ENCODE results near the gene DOLK. TPM values are rescaled to one million over a fixed set of nuclear protein-coding genes. Genes with fewer than 3 reads are reported as not detected.
"Not testable (repeated sequence)": the region's sequence is repeated elsewhere in the genome, so short reads cannot be mapped to it uniquely, and the experiment has no call there.

Gene DOLK
- polyA plus RNA-seq, 2 donors: 5.3 to 11.6 TPM

- Histone ChIP-seq H3K4me1 (ENCODE audit: control insufficient read depth in 2 of 2, insufficient read depth in 2 of 2, low read length in 1 of 2) (peaks cover 8 to 14% of the 10 kb centered on the region in 2 donors), H3K27me3 (ENCODE audit: control insufficient read depth in 1 of 2, insufficient read depth in 2 of 2, low read length in 2 of 2) (no peaks in the 10 kb centered on the region), H3K36me3 (ENCODE audit: control insufficient read depth in 2 of 2, insufficient read depth in 2 of 2, low read length in 1 of 2) (peaks cover 5 to 10% of the 10 kb centered on the region in 2 donors), H3K4me3 (ENCODE audit: low read depth in 1 of 2, low read length in 2 of 2) (peak overlapping the region; percentile 78 to 92), H3K27ac (ENCODE audit: low read depth in 2 of 2, low read length in 1 of 2) (peak overlapping the region; percentile 89 to 98), H3K9me3 (ENCODE audit: control insufficient read depth in 2 of 2, insufficient read depth in 1 of 2, low read depth in 1 of 2, low read length in 1 of 2) (no peaks in the 10 kb centered on the region)
- WGBS, 2 donors: 0% methylated on average over 20 of the region's 20 CpGs
Measured at GRCh38 chr9:128947277-128947526, 201 bp downstream of the DOLK start.

DNA sequence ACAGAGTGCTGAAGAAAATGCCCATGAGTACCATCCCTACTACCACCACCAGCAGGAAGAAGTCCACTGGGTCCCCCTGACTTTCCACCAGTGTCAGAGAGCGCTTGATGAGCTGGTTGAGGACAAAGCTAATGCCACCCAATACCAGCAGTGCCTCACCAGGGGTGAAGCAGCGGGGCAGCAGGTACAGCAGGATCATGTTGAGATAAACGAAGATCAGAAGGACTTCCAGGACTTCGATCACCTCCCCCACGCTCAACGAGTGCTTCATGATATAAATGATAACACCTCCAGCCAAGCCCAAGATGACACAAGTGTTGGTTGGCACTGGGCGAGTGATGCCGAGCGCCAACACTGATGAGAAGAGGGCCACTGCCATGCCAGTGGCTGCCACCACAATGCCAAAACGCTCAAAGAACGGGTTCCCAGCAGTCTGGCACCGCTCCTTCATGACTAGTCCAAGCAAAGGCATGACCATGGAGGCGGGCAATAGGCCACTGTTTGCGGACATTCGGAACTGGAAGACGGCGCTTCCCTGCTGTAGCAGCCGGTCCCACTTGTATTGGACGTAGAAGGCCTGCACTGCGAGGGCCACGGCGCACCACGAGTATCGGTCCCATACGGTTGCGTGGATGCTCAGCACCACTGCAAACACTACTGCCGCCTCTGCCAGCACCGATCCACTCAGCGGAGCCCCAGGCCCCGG, 679 bp downstream of the DOLK start:
- H3K27me3 ChIP-seq (ENCODE audit: control insufficient read depth in 1 of 2, insufficient read depth in 2 of 2, low read length in 2 of 2): no peaks in the 10 kb centered on the region
- H3K36me3 ChIP-seq (ENCODE audit: control insufficient read depth in 2 of 2, insufficient read depth in 2 of 2, low read length in 1 of 2): peaks cover 5 to 10% of the 10 kb centered on the region in 2 donors
- peak overlapping the region; percentile 78 to 92 for H3K4me3 ChIP-seq (ENCODE audit: low read depth in 1 of 2, low read length in 2 of 2)
- H3K9me3 ChIP-seq (ENCODE audit: control insufficient read depth in 2 of 2, insufficient read depth in 1 of 2, low read depth in 1 of 2, low read length in 1 of 2): no peaks in the 10 kb centered on the region
- peak overlapping the region; percentile 89 to 98 for H3K27ac ChIP-seq (ENCODE audit: low read depth in 2 of 2, low read length in 1 of 2)
- WGBS, 2 donors: 20 to 21% methylated on average over 30 of the region's 30 CpGs
- peaks cover 8 to 14% of the 10 kb centered on the region in 2 donors for H3K4me1 ChIP-seq (ENCODE audit: control insufficient read depth in 2 of 2, insufficient read depth in 2 of 2, low read length in 1 of 2)

DNA sequence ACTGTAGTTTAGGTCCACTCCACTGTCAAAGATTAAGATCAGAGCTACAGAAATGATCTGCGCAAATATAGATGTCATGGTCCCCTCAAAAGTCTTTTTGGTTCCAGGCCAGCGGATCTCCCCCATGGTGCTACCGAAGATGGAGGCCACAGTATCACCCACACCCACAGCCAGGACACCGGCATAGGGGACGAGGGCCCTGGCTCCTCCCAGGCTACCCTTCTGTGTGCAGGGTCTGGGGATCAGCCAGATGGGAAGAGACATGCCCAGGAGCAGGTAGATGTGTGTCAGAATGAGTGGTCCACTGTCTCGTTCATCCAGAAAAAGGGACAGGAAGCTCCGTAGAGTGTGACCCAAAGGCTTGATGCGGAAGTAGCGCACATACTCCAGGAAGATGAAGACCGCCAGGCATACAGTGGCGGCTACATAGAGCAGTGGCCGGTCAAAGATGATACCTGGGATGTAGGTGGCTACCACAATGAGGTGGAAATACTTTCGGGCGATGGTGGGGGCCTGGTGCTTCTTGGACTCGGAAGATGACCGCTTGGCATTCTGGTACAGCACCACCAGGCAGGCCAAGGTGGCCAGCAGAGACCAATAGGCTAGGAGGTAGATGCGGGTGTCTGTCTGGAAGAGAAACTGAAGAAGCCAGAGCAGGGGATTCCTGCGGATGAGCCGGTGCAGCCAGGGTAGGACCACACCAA, 1.5 kb downstream of the DOLK start:
- no peaks in the 10 kb centered on the region for H3K9me3 ChIP-seq (ENCODE audit: control insufficient read depth in 2 of 2, insufficient read depth in 1 of 2, low read depth in 1 of 2, low read length in 1 of 2)

DNA sequence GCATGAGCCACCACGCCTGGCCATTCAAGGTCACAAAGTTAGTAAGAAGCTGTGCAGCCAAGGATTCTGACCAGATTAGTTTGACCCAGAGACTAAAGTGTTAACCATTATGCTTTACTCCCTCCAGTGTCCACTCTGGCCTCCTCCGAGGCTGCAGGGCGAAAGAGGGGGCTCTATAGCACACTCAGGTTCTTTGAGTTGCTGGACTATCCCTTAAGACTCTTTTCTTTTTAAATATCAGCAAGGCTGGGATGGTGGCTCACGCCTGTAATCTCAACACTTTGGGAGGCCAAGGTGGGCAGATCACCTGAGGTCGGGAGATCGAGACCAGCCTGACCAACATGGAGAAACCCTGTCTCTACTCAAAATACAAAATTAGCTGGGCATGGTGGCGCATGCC, 2.4 kb downstream of the DOLK start:
- peaks cover 8 to 17% of the 10 kb centered on the region in 2 donors for H3K4me1 ChIP-seq (ENCODE audit: control insufficient read depth in 2 of 2, insufficient read depth in 2 of 2, low read length in 1 of 2)
- H3K36me3 ChIP-seq (ENCODE audit: control insufficient read depth in 2 of 2, insufficient read depth in 2 of 2, low read length in 1 of 2); H3K27me3 ChIP-seq (ENCODE audit: control insufficient read depth in 1 of 2, insufficient read depth in 2 of 2, low read length in 2 of 2); H3K4me3 ChIP-seq (ENCODE audit: low read depth in 1 of 2, low read length in 2 of 2); H3K27ac ChIP-seq (ENCODE audit: low read depth in 2 of 2, low read length in 1 of 2); H3K9me3 ChIP-seq (ENCODE audit: control insufficient read depth in 2 of 2, insufficient read depth in 1 of 2, low read depth in 1 of 2, low read length in 1 of 2): not testable (repeated sequence)
- whole genome bisulfite sequencing, 2 donors: 91 to 93% methylated on average over 7 of the region's 7 CpGs

More for the DNA sequence above, 1.5 kb downstream of the DOLK start:
- peaks cover 5 to 10% of the 10 kb centered on the region in 2 donors for H3K36me3 ChIP-seq (ENCODE audit: control insufficient read depth in 2 of 2, insufficient read depth in 2 of 2, low read length in 1 of 2)
- H3K4me3 ChIP-seq (ENCODE audit: low read depth in 1 of 2, low read length in 2 of 2): no peak overlapping the region
- 97 to 99% methylated on average over 19 of the region's 19 CpGs for WGBS, 2 donors
- H3K27me3 ChIP-seq (ENCODE audit: control insufficient read depth in 1 of 2, insufficient read depth in 2 of 2, low read length in 2 of 2): no peaks in the 10 kb centered on the region
- H3K27ac ChIP-seq (ENCODE audit: low read depth in 2 of 2, low read length in 1 of 2): no peak overlapping the region
- peaks cover 8 to 17% of the 10 kb centered on the region in 2 donors for H3K4me1 ChIP-seq (ENCODE audit: control insufficient read depth in 2 of 2, insufficient read depth in 2 of 2, low read length in 1 of 2)

- Histone ChIP-seq H3K4me1 (ENCODE audit: control insufficient read depth in 2 of 2, insufficient read depth in 2 of 2, low read length in 1 of 2) (peaks cover 8 to 17% of the 10 kb centered on the region in 2 donors), H3K27me3 (ENCODE audit: control insufficient read depth in 1 of 2, insufficient read depth in 2 of 2, low read length in 2 of 2) (no peaks in the 10 kb centered on the region), H3K9me3 (ENCODE audit: control insufficient read depth in 2 of 2, insufficient read depth in 1 of 2, low read depth in 1 of 2, low read length in 1 of 2) (no peaks in the 10 kb centered on the region), H3K36me3 (ENCODE audit: control insufficient read depth in 2 of 2, insufficient read depth in 2 of 2, low read length in 1 of 2) (peaks cover 5 to 10% of the 10 kb centered on the region in 2 donors), H3K4me3 (ENCODE audit: low read depth in 1 of 2, low read length in 2 of 2) (no peak overlapping the region), H3K27ac (ENCODE audit: low read depth in 2 of 2, low read length in 1 of 2) (no peak overlapping the region)
- 90 to 92% methylated on average over 7 of the region's 7 CpGs for WGBS, 2 donors
Measured at GRCh38 chr9:128943832-128944620, 3.4 kb downstream of the DOLK start.

- Histone ChIP-seq H3K4me3 (ENCODE audit: low read depth in 1 of 2, low read length in 2 of 2) (no peak overlapping the region), H3K4me1 (ENCODE audit: control insufficient read depth in 2 of 2, insufficient read depth in 2 of 2, low read length in 1 of 2) (peaks cover 1 to 10% of the 10 kb centered on the region in 2 donors), H3K36me3 (ENCODE audit: control insufficient read depth in 2 of 2, insufficient read depth in 2 of 2, low read length in 1 of 2) (peaks cover 5 to 10% of the 10 kb centered on the region in 2 donors), H3K27me3 (ENCODE audit: control insufficient read depth in 1 of 2, insufficient read depth in 2 of 2, low read length in 2 of 2) (no peaks in the 10 kb centered on the region), H3K9me3 (ENCODE audit: control insufficient read depth in 2 of 2, insufficient read depth in 1 of 2, low read depth in 1 of 2, low read length in 1 of 2) (no peaks in the 10 kb centered on the region), H3K27ac (ENCODE audit: low read depth in 2 of 2, low read length in 1 of 2) (peak overlapping the region in 1 of 2 donors; percentile 2)
- 82 to 90% methylated on average over 12 of the region's 12 CpGs for WGBS, 2 donors
Measured at GRCh38 chr9:128940946-128941755, 6.3 kb downstream of the DOLK start.

GRCh38 chr9:128940271-128940921, 7.0 kb downstream of the DOLK start:
- Histone ChIP-seq H3K36me3 (ENCODE audit: control insufficient read depth in 2 of 2, insufficient read depth in 2 of 2, low read length in 1 of 2) (peaks cover 0 to 10% of the 10 kb centered on the region in 2 donors), H3K27ac (ENCODE audit: low read depth in 2 of 2, low read length in 1 of 2) (no peak overlapping the region)
- WGBS, 2 donors: 69 to 71% methylated on average over 15 of the region's 15 CpGs

GRCh38 chr9:128937310-128938165, 9.9 kb downstream of the DOLK start:
- WGBS, 2 donors: 69 to 82% methylated on average over 9 of the region's 9 CpGs
- H3K4me3 ChIP-seq (ENCODE audit: low read depth in 1 of 2, low read length in 2 of 2): no peak overlapping the region
- peaks cover 0 to 3% of the 10 kb centered on the region in 2 donors for H3K36me3 ChIP-seq (ENCODE audit: control insufficient read depth in 2 of 2, insufficient read depth in 2 of 2, low read length in 1 of 2)

More at GRCh38 chr9:128940271-128940921, 7.0 kb downstream of the DOLK start:
- Histone ChIP-seq H3K9me3 (ENCODE audit: control insufficient read depth in 2 of 2, insufficient read depth in 1 of 2, low read depth in 1 of 2, low read length in 1 of 2) (no peaks in the 10 kb centered on the region), H3K4me3 (ENCODE audit: low read depth in 1 of 2, low read length in 2 of 2) (no peak overlapping the region), H3K27me3 (ENCODE audit: control insufficient read depth in 1 of 2, insufficient read depth in 2 of 2, low read length in 2 of 2) (no peaks in the 10 kb centered on the region), H3K4me1 (ENCODE audit: control insufficient read depth in 2 of 2, insufficient read depth in 2 of 2, low read length in 1 of 2) (peaks cover 0 to 6% of the 10 kb centered on the region in 2 donors)

More at GRCh38 chr9:128937310-128938165, 9.9 kb downstream of the DOLK start:
- Histone ChIP-seq H3K27me3 (ENCODE audit: control insufficient read depth in 1 of 2, insufficient read depth in 2 of 2, low read length in 2 of 2) (no peaks in the 10 kb centered on the region), H3K27ac (ENCODE audit: low read depth in 2 of 2, low read length in 1 of 2) (peak overlapping the region; percentile 2 to 16), H3K4me1 (ENCODE audit: control insufficient read depth in 2 of 2, insufficient read depth in 2 of 2, low read length in 1 of 2) (peaks cover 0 to 4% of the 10 kb centered on the region in 2 donors), H3K9me3 (ENCODE audit: control insufficient read depth in 2 of 2, insufficient read depth in 1 of 2, low read depth in 1 of 2, low read length in 1 of 2) (no peaks in the 10 kb centered on the region)

Measured in esophagus (tissue), 2 donors.